Stimulated activated naive CD8-positive, alpha-beta T cell treated with anti-CD3 and anti-CD28 coated beads, Interleukin-15, Interleukin-2, amounts not matched to agents 100 U/mL and 50 U/mL, for 24 hours (primary cell): Measurements from ENCODE around the gene SORCS2.

ENCODE experiments used
- ATAC-seq: fragments of 150-1000 bp; cut with Tn5 transposase; one replicate; pipeline ENCODE4 v1.10.0; 2021
- DNase-seq: peaks from one replicate; pipeline ENCODE4 v3.0.0; 2021

SORCS2 gene

DNA sequence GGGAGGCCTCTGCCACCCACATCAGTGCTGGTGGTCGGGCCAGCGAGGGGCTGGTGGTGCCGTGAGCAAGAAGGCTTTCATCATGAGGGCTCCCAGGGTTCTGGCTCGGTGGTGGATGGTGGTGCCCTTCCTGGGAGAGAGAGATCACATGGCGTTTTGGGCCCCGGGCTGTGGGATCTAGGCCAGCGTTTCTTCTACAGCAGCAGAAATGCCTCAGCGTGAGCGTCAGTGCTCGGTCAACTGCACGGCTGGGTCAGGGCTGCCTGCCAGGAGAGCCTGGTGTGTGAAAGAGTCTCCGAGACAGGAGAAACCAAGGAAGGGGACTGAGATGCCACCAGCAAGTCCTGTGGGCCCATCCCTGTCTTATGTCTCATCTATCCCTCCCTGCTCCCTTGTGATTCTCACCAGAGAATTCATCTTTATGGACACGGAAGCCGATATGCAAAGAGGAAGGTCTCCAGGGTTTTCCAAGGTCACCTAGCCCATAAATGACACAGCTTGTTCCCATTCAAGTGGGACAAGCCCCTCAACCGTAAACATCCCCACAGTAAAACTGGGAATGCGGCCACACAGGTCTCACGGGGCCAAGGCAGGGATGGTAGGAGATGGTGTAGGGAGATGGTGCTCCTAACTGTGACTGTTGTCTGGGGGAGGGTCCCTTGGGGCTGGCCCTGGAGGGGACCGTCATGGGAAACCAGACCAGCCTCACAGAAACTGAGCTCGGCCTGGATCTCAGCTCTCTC is 99.2 kb downstream of the SORCS2 start:
- no peak for DNase-seq

DNA sequence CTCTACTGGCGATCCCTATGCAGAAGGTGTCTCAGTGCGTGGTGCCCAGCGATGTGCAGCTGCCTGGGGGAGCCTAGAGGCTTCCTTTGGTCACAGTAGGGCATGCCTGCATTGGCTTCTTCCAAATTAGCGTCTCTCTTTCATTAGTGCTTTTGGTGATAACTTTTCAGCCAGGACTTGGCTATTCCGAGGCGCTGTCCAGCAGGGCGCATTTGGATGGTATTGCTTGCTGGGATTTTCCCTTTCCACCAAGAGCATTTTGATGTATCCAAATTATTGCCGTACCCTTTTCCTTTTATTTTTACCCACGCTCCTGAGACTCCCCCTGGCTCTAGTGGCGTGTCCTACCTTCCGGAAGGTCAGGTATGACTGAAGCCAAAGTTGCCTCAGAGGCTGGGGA is 101.4 kb downstream of the SORCS2 start:
- no peak for ATAC-seq

More for the DNA sequence above, 99.2 kb downstream of the SORCS2 start:
- ATAC-seq: no peak

GRCh38 chr4:7294176-7294756 is 101.9 kb downstream of the SORCS2 start:
- peak; percentile 6 for ATAC-seq
- no peak for DNase-seq

More for the DNA sequence above, 101.4 kb downstream of the SORCS2 start:
- no peak for DNase-seq

DNA sequence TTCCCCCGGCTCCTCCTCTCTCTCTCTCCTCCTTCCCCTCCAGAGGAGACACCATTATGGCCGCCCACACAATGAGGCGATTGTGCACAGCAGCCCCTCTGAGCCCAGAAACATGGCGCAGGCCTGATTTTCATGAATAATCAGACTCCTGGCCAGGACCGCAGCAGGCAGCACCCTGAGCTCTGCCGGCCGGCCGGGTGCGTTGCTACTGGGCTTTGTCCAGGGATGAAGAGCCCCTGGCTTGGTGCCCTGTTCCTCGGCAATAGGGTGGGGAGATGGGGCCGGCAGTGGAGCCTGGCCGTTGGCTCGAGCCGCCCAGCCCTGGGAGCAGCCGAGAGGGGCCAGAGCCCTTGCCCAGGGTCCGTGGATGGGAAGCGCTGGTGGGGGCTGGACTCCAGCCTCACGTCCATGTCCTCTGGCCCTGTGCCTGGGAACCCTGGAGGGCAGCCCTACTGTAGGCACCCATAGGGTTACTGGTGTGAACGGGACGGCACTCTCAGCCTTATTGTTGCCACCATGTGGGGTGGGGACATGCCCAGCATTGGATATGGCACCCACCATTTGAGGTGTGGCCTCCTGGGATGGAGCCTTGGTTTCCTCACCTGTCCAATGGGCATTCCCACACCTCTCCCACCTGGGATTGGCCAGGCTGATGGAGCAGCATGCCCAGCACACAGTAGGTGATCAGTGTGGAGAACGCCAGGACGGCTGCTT is 103.0 kb downstream of the SORCS2 start:
- DNase-seq (no peak), ATAC-seq (no peak)

DNA sequence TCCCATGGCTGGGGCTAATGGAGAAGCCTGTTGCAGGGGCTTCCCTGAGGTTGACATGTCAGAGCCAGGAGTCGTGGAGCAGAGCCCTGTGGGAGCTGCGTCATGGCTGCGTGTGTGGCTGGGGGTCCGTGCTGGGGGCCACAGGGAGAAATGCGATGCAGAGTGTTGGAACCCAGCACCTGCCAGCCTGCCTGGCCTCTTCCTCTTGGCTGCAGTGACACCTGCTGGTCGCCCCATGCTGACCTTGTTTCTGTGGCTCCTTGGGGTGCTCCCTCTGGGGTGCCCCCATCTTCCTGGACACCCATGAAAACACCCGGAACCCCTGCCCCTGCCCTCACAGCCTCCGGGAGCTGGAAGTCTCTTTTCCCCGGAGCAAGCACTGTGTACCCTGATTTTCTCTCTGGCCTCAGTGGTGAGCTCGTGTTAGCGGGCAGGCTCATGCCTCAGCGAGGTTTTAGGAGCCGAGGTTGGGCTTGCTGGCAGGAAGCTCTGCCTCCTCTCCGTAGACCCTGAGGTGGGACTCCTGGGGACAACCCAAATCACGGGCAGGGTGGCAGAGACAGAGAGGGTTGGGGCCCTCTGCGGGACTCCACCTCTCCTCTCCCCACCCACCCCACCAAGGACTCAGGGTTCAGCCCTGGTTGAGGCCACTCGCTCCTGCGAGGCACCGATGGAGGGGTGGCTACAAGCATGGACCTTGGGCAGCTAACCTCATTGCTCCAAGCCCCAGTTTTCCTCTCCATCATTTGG is 103.7 kb downstream of the SORCS2 start:
- ATAC-seq (no peak), DNase-seq (peak; percentile 27)

DNA sequence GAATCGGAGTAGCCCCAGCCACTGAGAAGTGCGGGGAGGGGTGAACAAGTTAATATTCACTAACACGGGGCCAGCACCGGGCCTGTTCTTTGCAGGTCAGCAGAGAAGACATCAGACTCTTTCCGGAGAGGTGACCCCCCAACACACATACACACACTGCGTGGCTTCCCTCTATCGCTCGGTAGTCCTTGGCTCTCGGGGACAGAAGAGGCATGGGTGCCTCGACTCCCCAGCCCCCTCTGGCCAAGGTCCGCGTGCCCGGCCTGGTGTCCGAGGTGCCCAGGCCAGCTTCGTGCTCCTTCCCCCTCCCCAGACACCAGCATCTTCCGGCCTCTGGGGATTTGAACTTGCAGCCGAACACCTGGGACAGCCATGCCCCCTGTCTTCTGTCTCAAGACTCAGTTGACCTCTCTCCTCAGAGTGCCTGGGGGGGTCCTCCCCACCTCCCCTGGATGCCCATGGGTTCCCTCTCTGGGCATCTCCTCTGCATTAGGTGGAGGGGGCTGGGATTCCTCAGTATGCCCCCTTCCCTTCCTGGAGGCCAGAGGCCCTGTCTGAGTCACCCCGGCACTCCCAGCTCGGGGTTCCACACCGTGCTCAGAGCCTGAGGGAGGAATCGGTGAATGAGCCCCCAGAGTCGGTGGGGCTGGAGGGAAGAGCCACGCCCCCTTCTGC is 104.5 kb downstream of the SORCS2 start:
- ATAC-seq: no peak
- no peak for DNase-seq

DNA sequence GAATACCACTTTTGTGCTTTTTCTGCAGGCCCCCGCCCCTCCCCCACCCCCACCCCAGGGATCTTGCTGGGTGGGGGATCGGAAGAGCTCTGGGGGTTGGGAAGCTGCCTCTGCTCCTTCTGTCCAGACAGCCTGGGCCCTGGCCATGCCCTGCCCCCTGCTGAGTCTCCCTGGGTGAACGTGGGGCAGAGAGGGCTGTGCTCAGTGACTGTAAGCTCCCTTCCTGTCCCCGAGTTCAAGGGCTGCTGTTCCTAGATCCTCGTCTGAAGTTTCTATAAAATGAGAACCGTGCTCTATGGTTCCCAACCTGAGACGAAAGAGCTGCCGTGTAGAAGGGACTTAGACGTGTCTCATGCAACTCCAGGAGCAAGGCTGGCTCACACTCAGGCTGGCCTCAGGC is 105.0 kb downstream of the SORCS2 start:
- DNase-seq: no peak
- ATAC-seq: no peak

DNA sequence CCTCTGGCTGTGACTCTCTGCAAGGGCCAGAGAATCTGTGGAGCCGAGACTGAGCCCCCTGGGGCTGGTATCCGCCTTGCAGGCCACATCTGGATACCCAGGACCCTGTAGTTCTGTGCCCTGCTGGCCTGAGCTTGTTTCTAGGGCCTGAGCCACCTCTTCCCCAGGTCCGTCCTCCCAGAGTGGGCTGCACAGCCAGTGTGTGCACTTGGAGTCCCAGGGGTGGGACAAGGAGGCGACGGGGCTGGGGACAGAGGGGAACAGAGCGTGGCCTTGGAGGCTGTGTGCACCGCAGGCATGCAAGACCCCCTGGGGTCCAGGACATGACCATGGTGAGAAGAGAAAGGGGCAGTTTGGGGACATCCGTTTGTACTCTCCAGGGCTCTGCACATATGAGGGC is 105.5 kb downstream of the SORCS2 start:
- ATAC-seq (no peak), DNase-seq (no peak)

GRCh38 chr4:7298619-7299009 is 106.3 kb downstream of the SORCS2 start:
- DNase-seq (no peak), ATAC-seq (no peak)

- no peak for DNase-seq
- ATAC-seq: no peak
These were observed 106.9 kb downstream of the SORCS2 start for GRCh38 chr4:7299010-7299907.

DNA sequence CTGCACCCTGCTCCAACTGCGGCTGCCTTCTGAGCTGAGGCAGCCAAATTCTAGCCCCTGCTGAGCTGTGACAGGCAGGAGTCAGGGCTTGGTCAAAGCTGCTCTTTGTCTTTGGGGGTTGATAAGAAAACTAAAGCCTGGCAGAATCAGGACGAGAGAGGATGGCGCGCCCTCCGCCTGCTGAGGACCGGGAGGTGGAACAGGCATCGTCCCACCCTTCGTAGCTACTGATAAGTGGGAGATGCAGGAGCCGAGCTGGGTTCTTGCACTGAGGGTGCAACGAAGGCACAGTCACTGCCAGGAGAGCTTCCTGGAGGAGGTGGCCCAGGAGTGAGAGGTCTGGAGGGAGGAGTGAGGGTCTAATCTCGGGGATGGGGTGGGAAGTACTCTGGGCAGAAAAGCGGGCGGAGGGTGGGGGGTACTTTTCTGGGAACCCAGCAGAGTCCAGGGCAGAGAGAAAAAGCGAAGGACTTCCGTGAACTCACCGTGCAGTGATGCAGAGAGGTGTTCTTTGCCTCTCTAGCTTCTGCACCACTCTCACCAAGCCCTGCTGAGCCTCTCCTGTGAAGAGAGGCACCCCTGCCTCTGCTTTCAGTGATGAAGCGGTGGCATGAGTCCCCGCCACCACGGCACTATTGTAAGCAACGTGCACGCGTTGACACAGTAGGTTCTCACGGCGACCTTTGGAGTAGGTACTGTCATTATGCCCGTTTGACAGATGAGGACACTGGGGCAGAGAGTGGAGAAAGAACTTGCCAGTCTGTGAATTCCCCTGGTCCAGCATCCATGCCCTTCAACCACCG is 107.8 kb downstream of the SORCS2 start:
- ATAC-seq: no peak

GRCh38 chr4:7300711-7301095 is 108.4 kb downstream of the SORCS2 start:
- DNase-seq: no peak
- ATAC-seq: no peak

More for the DNA sequence above, 107.8 kb downstream of the SORCS2 start:
- DNase-seq: no peak

- DNase-seq: no peak
- ATAC-seq: no peak
These were observed 108.9 kb downstream of the SORCS2 start for GRCh38 chr4:7301126-7301785.

- ATAC-seq: no peak
- DNase-seq: no peak
These were observed 109.7 kb downstream of the SORCS2 start for GRCh38 chr4:7301846-7302630.

DNA sequence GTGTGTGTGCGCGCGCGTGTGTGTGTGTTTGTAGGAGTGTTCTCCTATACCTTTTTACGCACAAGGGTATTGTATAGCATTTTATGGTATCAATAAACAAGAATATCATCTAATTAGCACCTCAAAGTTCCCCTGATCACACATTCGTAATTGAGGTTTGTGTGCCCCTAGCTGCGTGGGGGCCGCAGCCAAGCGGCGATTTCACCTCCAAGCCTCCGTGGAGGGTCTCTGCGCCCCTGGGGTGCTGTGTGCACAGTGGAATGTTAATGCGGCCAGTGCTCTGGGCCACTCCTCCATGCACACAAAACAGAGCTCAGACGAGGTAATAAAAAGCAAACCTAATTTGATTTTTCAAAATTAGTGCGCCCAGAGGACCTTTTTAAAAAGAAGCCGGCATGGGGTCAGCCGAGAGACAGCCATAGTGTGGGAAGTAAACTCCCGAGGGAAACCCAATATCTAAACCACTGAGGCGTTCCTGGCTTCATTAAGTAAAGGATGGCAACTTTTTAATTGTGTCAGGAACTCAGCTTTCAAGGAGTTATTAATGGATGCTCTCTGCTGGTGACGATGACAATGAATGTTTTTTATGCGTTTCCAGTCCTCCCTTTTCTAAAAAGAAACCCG is 110.6 kb downstream of the SORCS2 start:
- ATAC-seq: no peak
- DNase-seq: no peak

DNA sequence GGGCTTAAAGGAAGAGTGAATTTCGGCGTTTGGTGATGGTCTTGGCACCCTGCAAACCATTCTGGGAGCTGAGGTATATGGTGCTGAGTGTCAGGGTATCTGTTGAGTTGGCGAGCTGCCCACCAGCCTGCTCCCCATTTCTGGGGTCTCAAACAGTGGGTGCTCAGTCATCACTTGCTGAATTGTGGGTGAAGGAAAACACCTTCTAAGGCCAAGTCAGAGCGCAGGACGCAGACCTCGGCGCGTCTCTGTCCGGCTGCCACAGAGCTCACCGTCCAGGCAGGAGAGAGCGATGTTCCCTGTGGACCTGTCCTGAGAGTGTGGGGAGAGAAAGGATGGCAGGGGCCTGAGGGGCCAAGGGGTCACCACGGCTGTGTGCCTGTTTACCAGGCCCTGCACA is 111.2 kb downstream of the SORCS2 start:
- DNase-seq (no peak), ATAC-seq (no peak)

- DNase-seq (no peak), ATAC-seq (no peak)
These were observed 112.1 kb downstream of the SORCS2 start for GRCh38 chr4:7304436-7304835.
